HG02938 (cell line): ENCODE measurements around the gene CCDC85C.
A peak's percentile ranks its signal among the peaks of the same experiment; 100 is the strongest.

ENCODE experiments used
- ATAC-seq: cut with Tn5 transposase; IDR thresholded peaks from one replicate; pipeline ENCODE4 v1.9.1; 2021; ENCODE audit warnings: mild to moderate bottlenecking, moderate library complexity; ENCODE audit not compliant: unreplicated experiment

The CCDC85C gene

GRCh38 chr14:99606359-99606758 is 2.4 kb upstream of the CCDC85C start:
- ATAC-seq: no peak

- ATAC-seq: no peak
Measured at GRCh38 chr14:99605299-99605961, 1.4 kb upstream of the CCDC85C start.

- peak; percentile 29 for ATAC-seq
Measured at GRCh38 chr14:99604766-99605298, 825 bp upstream of the CCDC85C start.

- peak; percentile 69 for ATAC-seq
Measured at GRCh38 chr14:99604278-99604765, 315 bp upstream of the CCDC85C start.

- no peak for ATAC-seq
Measured at GRCh38 chr14:99602788-99603415, 1.1 kb downstream of the CCDC85C start.

GRCh38 chr14:99602054-99602787 is 1.8 kb downstream of the CCDC85C start:
- no peak for ATAC-seq

- no peak for ATAC-seq
Measured at GRCh38 chr14:99601361-99601831, 2.6 kb downstream of the CCDC85C start.

- no peak for ATAC-seq
Measured at GRCh38 chr14:99600232-99600888, 3.6 kb downstream of the CCDC85C start.

- no peak for ATAC-seq
Measured at GRCh38 chr14:99599393-99599792, 4.6 kb downstream of the CCDC85C start.

- ATAC-seq: no peak
Measured at GRCh38 chr14:99598774-99599173, 5.2 kb downstream of the CCDC85C start.

- no peak for ATAC-seq
Measured at GRCh38 chr14:99597911-99598600, 6.0 kb downstream of the CCDC85C start.

- no peak for ATAC-seq
Measured at GRCh38 chr14:99596772-99597171, 7.2 kb downstream of the CCDC85C start.

GRCh38 chr14:99596071-99596627 is 7.9 kb downstream of the CCDC85C start:
- ATAC-seq: no peak

- ATAC-seq: no peak
Measured at GRCh38 chr14:99595524-99595923, 8.5 kb downstream of the CCDC85C start.

GRCh38 chr14:99595034-99595433 is 9.0 kb downstream of the CCDC85C start:
- peak; percentile 96 for ATAC-seq

- peak; percentile 6 for ATAC-seq
Measured at GRCh38 chr14:99593971-99594841, 9.8 kb downstream of the CCDC85C start.

GRCh38 chr14:99592933-99593753 is 10.9 kb downstream of the CCDC85C start:
- no peak for ATAC-seq

- no peak for ATAC-seq
Measured at GRCh38 chr14:99592394-99592793, 11.6 kb downstream of the CCDC85C start.
